Stimulated activated naive CD4-positive, alpha-beta T cell (primary cell): ENCODE measurements around the gene RPTOR.

Source experiments
- DNase-seq, 6 experiments: peaks; one replicate each; lab custom pipeline; 2025; lab: John Stamatoyannopoulos, UW

Gene RPTOR

DNA sequence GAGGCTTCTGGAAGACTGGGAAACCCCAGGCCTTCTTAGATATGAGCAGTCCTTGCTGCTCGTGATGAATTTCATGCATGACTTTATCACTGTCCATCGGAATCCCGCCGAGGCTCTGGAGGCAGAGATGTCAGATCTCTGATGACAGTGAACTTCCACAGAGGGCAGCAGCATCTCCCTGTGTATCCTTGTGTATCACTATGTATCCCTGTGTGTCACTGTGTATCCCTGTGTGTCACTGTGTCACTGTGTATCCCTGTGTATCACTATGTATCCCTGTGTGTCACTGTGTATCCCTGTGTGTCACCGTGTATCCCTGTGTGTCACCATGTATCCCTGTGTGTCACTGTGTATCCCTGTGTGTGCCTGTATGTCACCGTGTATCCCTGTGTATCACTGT, 286.9 kb downstream of the RPTOR start:
- no peak for DNase-seq

DNA sequence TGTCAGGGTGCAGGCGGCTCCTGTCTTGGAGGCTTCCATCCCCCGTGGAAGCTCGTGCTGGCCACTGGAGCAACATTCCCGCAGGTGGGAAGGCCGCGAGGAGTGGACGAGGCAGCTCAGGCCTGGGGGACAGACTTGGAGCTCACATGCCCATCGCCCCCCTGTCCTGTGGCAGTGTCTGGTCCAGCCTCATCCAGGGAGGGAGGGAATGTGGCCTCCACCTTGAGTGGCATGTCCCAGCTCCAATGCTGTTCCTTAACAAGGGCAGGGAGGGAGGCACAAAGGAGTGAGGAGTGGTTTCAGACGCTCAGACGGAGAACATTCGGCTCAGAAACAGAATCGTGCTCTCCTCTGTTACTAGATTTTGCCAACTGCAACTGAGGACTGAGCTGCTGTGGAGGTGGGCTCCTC, 287.6 kb downstream of the RPTOR start:
- DNase-seq, result no peak

DNA sequence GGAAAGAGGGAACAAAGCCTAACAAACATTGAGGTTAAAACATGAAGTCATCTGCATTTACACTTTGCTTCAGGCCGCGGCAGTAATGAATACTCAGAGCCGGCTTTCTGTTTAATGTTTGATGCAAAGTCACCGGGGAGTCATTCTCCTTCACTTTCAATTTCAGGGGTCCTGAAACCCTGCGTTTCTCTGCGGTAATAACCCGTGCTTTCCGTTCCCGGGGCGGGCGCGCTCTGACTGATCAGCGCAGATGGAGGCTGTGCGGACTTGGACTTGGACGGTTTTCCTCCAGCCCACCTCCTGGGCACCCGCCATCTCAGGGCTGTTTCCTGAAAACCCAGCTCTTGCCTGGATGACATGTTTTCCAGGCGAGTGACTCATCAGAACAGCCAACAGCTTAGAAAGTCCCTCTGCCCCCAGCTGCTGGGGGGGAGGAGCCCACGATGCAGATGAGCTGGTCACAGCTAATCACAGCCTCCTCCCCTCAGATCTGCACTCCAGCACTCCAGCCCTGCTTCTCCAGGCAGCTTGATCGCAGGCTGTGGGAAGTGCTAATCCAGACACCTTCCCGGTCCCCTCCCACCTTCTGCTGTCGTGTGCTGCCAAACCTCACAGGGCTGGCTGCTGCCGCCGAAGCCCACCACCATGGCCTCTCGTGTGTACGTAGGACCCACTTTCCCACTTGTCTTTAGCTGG, 288.4 kb downstream of the RPTOR start:
- peak; percentile 35 to 66 (median 63) for DNase-seq

DNA sequence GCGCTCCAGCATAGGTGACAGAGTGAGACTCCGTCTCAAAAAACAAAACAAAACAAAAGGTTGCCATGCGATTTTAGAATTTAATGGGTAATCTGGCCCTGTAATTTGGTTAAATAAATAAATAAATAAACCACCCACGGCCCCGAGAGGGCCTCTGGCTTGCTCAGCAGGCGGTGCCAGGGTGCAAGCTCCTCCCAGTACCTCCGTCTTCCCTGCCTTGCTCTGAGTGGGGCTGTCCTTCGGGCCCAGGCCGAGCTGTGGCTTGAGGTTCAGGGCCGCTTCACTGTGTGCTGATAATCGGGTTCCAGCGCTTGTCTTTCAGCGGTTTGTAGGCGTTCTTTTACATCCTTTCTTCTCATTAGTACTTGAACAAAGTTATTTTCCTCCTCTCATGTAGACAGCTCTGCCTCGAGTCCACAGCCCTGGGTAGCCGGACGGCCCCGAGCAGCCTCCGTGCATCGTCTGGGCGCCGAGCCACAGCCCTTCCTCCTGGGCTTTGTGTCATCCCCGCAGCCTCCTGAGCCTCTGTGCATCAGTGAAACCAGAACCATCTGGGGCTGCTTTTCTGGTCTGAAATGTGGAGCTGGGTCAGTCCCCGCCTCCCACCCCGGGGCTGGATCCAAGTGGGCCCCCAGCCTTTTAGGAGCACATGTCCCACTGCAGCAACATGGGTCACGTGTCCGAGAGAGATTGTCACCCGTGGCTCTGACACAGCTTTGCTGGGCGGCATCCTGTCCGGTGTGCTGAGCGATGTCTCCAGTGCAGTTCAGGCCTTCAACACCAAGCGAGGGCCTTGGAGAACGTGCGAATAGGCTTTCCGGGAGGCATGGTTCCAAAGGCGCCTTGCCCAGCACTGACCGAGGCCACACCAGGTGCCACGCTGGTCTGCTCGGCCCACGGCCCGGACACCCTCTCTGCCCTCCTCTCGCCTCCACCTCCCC, 289.6 kb downstream of the RPTOR start:
- no peak for DNase-seq

DNA sequence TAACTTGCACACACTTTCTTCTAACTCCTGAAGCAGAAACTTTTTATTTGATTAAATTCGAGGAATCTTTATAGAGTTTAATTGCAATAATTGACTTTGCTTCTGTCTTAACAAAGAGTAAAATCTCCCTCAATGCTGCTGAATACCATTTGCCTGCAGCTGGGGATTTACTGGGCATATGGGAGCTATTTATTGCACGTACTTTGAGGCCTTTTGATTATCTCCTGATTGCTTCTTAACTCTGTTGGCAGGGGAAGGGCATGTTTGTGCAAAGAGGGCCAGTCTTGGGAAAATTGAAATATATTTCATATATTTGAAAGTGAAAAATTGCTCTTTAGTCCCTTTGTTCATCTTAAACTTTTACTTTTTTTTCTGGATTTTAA, 290.2 kb downstream of the RPTOR start:
- no peak for DNase-seq

DNA sequence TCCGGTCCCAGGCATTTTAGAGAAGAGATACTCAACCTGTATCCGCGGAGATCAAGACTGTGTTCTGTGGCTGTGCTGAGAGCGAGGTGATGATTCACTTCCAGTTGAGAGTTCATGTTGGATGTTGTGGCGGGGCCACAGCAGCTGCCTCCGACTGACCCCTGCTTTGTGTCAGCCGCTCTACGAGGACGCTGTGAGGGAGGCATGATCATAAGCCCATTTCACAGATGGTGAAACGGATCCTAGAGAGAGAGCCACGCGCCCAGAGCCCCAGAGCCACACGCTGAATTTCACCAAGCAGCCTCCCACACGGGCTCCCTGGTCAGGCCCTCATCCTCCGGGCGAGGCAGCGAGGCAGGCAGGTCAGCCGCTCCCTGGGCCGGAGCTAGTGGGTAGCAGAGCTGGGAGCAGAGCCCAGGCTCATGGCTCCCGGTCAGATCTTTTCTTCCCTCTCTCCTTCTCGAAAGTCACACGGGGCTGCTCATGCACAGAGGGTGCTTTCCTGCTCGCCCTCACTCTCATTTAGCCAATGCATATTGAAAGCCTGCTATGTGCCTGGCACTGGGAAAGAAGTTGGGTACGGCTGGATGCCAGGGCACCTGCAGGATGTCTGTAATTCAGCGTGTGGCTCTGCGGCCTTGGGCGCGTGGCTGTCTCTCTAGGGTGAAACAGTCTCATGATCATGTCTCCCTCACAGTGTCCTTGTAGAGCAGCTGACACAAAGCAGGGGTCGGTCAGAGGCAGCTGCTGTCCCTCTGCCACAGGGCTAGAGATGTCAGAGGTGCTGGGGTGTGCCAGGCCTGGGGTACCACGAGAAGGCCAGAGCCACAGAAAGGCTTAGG, 291.4 kb downstream of the RPTOR start:
- no peak for DNase-seq

DNA sequence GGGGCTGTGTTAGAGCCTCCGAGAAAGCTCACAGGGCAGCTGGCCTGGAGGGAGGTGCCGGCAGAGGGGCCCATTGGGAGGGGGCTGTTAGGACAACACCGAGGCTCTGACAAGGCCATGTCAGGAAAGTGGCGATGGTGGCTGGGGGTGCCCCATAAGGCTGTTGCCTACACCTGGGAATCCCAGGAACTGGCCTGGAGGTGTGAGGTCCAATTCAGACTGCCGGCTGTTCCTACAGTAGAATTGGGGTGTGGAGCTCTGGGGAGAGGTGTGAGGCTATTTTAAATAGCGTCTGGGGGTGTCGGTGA, 292.0 kb downstream of the RPTOR start:
- no peak for DNase-seq

DNA sequence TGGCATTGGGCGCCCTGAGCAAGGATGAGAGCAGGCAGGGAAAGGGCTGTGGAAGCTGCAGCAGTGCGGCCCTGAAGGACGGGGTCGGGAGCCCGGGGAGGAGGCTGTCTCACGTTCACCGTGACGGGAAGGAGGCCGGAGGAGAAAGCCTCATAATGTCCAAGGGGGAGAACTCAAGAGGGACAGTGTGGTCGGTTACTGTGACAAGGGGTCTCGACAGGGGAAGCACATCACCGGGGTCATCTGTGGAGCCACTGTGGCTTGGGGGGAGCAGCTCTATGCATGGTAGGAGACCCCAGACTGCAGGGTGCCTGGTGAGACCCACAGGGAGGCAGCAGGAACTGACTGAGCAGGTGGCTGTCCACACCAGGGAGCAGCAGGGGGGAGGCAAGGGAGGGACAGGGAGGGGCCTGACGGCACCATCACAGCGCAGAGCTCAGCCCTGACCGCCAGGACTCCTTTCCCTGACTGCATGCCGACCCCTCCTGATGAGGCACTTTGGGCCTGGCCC, 292.4 kb downstream of the RPTOR start:
- DNase-seq, result no peak

DNA sequence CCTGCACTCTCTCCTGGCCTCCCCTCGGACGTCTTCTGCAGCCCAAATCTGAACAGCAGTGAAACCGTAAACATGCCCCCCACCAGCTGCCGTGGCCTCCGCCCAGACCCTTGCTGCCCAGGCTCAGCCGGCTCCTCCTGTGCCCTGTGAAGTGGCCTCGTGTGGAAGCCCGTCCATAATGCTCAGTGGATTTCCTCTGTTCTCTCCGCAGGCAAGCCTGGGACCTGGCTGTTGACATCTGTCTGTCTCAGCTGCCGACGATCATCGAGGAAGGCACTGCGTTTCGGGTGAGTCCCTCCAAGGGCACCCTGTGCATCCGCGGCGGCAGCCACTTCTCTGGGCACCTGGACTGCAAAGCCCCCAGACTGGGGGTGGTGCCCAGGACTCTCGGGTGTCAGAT, 293.1 kb downstream of the RPTOR start:
- no peak for DNase-seq

DNA sequence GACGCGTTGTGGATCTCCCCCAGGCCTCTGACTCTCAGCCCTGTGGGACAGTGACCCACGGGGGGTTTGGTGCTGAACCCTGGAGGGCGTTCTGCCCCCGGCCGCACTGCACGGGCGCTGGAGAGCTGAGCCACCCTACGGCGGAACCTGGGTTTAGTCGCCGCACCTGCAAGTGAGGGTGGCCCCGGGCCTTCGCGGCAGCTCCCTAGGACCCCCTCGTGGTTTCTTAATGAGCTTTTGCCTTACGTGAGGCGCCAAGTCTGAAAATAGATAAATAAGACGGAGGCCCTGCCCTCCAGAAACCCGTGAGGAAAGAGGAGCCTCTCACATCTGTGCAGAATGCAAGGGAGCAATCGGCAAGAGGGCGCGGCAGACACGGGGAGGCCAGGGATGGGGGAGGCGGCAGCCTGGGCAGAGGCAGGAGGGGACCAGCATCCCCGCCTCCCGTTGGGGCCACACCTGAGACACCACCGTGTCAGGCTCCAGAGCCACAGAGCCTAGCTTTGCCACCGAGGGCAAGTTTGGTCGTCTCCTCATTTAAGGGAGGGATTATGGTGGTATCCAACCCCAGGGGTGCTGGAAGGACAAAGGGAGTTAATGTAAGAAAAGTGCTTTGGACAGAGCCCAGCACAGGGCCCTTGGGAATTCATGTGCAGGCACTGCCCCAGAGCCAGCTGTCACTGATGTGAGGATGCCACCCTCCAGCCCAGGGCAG, 293.8 kb downstream of the RPTOR start:
- no peak for DNase-seq

DNA sequence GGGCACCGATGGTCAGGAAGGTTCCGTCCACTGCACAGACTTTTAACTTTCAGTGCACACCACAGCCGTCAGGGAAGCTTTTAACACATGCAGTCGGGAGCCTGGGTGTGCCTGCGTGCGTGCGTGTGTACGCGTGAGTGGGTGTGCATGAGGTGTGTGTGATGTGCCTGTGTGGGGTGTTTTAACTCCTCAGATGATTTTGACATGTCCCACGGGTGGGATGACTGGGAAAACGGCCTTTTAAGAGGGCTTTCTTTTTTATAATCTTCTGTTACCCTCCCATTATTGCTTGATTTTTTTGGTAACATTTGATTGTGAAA, 294.3 kb downstream of the RPTOR start:
- DNase-seq, result no peak

DNA sequence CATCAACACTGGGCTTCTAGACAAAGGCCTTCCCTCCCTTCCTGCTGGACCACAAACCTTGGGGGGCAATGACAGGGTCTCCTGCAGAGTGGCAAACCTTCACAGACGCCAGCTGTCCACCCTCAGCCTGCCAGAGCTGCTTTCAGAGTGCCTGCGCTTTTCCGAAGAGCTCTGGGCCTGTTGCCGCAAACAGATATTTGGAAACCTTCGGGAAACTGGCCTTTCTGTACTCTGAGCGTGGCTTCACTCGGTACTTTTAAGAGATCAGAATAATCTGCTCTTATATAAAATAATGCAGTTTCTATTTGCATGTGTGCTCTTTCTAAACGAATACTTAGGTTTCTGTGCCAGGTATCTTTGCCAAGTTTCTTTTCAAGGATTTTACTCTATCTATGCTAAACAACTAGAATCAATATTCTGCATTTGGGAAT, 294.9 kb downstream of the RPTOR start:
- no peak for DNase-seq

DNA sequence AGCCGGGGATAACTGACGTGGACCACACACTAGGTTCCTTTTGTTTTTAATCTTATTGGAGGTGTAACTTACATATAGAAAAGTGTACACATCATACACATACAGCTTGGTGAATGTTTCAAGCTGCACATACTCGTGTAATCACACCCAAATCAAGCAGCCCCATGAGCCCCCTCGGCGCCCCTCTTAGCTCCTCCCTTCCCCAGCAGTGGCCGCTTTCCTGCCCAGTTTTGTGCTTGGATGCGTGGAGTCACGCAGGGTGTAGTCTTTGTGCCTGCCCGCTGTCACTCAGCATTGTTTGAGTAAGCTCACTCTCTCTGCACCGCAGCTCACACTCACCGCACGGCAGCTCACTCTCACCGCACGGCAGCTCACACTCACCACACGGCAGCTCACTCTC, 295.3 kb downstream of the RPTOR start:
- no peak for DNase-seq

DNA sequence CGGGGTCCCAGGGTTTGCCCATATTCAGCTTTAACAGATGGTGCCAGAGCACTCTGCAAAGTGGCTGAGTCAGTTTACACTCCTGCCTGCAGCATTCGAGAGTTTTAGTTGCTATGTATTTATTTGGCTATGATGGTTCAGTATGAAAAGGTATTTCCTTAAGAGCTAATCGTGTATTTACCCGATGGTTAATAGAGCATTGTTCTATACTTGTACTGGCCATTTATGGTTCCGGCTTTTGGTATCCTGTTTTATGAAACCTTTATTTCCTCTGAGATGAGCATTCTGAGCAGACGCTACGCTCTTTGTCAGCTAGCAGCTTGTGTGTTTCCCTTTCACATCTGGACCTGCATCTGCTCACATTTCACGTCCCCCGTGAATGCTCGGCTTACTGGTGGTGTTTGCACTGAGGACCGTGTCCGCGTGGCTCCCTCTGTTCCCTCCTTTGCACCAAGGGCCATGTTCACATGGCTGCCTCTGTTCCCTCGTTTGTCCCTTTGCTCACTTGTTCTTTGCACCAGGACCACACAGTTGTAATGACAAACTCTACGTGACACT, 297.9 kb downstream of the RPTOR start:
- DNase-seq, result no peak

DNA sequence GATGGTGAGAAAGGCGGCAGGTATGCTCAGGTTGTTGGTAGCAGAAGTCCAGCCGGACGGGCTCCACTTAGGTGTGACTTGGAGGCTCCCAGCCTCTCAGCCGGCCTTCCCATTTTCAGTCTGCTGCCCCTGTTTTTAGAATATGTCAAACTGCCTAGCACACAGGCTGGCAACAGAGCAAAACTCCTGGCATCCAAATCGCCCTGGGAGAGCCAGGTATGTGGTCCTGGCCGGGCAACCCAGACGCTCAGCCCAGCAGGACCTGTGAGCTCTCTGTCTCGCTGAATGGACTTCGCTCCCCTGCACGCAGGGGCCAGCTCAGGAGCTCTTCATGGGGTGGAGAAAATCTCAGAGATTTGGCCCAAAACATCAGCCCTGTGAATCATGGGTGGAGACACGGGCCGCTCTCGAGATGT, 299.1 kb downstream of the RPTOR start:
- no peak for DNase-seq

DNA sequence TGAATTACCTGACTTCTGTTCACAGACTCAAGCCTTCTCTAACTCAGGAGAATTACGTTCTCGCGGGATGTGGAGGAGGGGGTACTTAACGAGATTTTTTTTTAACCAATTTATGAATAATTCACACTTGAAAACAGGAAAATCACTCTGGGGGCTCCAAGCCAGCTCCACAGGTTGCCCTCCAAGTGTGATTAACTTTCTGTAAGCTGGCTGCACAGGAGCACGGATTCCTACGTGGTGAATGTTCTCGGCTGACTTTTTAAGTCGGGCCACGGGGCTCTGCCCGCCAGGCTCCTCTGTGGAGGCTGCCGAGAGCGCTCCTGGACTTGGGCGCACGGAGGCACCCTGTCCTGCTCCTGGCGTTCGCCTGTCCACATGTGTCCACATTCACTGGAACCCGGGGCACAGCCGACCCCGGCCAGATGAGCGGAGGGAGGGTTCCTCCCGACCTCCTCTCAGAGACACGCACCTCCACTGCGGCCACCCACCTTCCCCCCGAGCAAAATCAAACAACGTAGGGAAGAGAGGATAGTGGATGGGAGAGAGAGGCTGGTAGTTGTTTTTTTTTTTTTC, 299.9 kb downstream of the RPTOR start:
- DNase-seq, result peak in 4 of 6 experiments; percentile 9 to 80 (median 72)

DNA sequence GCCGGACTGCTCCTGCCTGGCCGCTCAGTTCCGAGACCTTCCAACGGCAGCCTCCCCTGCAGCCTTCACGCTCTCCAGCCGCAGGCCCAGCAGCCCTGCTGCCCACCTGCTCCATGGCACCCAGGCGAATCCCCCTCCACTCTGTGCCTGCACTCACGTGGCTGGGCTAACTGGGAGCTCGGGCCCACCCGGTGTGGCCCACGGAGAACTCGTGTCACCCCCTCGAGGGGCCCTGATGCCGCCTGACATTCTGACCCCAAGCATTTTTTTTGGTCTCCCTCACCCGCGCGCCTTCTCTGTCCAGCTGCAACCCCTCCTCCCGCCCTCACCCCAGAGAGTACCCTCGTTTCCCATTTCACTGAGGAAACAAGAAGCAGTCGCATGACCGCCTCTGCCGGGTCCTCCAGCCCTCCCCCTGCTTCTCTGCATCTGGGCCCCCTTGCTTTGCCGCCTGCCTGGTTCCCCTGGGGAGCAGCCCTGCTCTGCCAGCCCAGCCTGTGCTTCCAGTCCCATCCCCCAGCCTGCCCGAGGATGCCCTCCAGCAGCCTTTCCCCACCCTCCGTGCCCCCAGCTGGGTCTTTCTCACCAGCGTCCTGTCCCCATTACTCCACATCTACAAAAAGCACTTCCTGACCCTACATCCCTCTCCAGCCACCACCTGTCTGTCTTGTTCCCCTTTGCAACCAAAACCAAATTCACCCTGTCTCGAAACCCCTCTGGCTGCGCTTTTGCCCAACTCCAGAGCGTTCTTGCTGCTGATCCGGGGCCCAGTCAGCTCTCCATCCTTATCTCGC, 300.6 kb downstream of the RPTOR start:
- no peak for DNase-seq

DNA sequence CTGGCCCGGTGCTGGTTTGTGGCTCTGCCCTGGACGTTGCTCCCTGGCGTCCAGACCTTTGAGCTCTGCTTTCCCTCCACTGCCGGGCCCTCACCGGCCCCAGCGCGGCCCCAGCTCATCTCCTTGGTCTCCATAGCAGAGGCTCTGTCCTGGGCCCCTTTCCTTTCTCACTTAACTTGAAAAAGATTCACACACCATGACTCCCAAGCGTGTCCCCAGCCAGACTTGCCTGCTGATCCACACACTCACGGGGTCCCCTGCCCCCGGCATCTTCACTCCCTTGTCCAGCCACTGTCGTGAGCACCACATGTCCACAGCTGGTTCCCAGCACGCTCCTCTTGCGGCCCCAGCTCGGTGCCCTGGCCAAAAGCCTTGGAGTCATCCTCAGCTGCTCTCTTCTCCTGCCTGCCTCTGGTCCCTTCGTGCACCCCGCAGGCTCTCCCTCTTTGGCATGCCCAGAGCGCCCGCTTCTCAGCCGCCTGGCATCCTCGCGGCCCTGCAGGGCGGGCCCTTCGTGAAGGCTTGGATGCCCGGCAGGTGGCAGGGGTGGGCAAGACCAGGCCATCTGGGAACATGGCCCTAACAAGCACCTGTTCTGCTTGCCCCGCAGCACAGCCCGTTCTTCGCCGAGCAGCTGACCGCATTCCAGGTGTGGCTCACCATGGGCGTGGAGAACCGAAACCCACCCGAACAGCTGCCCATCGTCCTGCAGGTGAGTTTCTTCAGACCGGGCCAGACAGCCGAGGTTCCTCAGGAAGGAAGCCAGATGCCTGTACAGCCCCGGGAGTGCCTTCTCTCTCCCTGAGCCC, 301.4 kb downstream of the RPTOR start:
- no peak for DNase-seq

DNA sequence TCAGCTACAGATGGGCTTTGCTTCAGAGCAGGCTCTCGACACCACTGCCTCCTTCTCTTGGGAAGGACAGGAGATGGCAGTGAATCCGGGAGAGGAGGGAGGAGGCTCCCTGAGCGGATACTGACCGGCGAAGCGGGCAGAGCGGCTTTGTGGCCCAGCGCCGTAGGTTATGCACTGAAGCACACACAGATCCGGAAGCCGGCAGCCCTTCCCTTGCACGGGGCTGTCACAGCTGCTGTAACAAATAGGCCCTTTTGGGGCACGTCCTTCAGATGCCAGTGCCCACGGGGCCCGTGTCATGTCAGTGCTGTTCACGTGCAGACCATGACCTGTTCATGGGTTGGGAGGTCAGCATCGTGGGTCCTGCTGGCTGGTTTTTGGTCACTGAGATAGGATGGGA, 302.3 kb downstream of the RPTOR start:
- DNase-seq, result no peak
